Stimulated activated naive CD8-positive, alpha-beta T cell treated with anti-CD3 and anti-CD28 coated beads, Interleukin-15, Interleukin-2, amounts not matched to agents 100 ng/mL and 50 ng/mL, for 24 hours (primary cell): Measurements from ENCODE around the gene NF1.
"Not testable (repeated sequence)": the region's sequence is repeated elsewhere in the genome, so short reads cannot be mapped to it uniquely, and the experiment has no call there.

Experiments
- H3K27ac Mint-ChIP-seq: one replicate; pipeline ENCODE4 v1.8.0; 2021; ENCODE audit warnings: mild to moderate bottlenecking, mixed read lengths
- H3K27me3 Mint-ChIP-seq: one replicate; pipeline ENCODE4 v1.8.0; 2021; ENCODE audit warnings: mixed read lengths
- H3K36me3 Mint-ChIP-seq: one replicate; pipeline ENCODE4 v1.8.0; 2021; ENCODE audit warnings: low read depth, mixed read lengths
- H3K4me1 Mint-ChIP-seq: one replicate; pipeline ENCODE4 v1.8.0; 2021; ENCODE audit warnings: low read depth, mixed read lengths
- H3K4me3 Mint-ChIP-seq: one replicate; pipeline ENCODE4 v1.8.0; 2021; ENCODE audit warnings: mild to moderate bottlenecking, mixed read lengths
- H3K9me3 Mint-ChIP-seq: one replicate; pipeline ENCODE4 v1.8.0; 2021; ENCODE audit warnings: mixed read lengths

The NF1 gene

GRCh38 chr17:31094600-31095235 is at the start of gene NF1:
TSS of gene NF1 (plus strand) at chr17:31094977. CDS start at chr17:31095310, 333 bp downstream.
- Mint-ChIP-seq H3K4me3 (peak within 1 kb of the TSS; percentile 94), H3K27me3 (no peaks in the 10 kb centered on the region), H3K27ac (peak within 1 kb of the TSS; percentile 91), H3K4me1 (peaks cover 12% of the 10 kb centered on the region), H3K36me3 (no peaks in the 10 kb centered on the region), H3K9me3 (no peaks in the 10 kb centered on the region)

GRCh38 chr17:31046856-31047425 is 47.8 kb upstream of the NF1 start:
- H3K9me3 Mint-ChIP-seq, H3K36me3 Mint-ChIP-seq, H3K4me1 Mint-ChIP-seq, H3K27me3 Mint-ChIP-seq, H3K4me3 Mint-ChIP-seq, H3K27ac Mint-ChIP-seq: not testable (repeated sequence)

GRCh38 chr17:31048142-31048541 is 46.6 kb upstream of the NF1 start:
- no peaks in the 10 kb centered on the region for H3K9me3 Mint-ChIP-seq

GRCh38 chr17:31048780-31049179 is 46.0 kb upstream of the NF1 start:
- H3K4me3 Mint-ChIP-seq: no peak overlapping the region
- H3K27me3 Mint-ChIP-seq: no peaks in the 10 kb centered on the region
- H3K27ac Mint-ChIP-seq: no peak overlapping the region
- H3K36me3 Mint-ChIP-seq: no peaks in the 10 kb centered on the region
- peaks cover 11% of the 10 kb centered on the region for H3K4me1 Mint-ChIP-seq
- H3K9me3 Mint-ChIP-seq: no peaks in the 10 kb centered on the region

More at GRCh38 chr17:31048142-31048541, 46.6 kb upstream of the NF1 start:
- no peaks in the 10 kb centered on the region for H3K36me3 Mint-ChIP-seq
- H3K27me3 Mint-ChIP-seq: no peaks in the 10 kb centered on the region
- H3K27ac Mint-ChIP-seq: no peak overlapping the region
- H3K4me3 Mint-ChIP-seq: no peak overlapping the region
- H3K4me1 Mint-ChIP-seq: peaks cover 11% of the 10 kb centered on the region

GRCh38 chr17:31050948-31051347 is 43.8 kb upstream of the NF1 start:
- no peaks in the 10 kb centered on the region for H3K9me3 Mint-ChIP-seq
- no peak overlapping the region for H3K27ac Mint-ChIP-seq
- no peak overlapping the region for H3K4me3 Mint-ChIP-seq
- H3K27me3 Mint-ChIP-seq: no peaks in the 10 kb centered on the region
- peaks cover 11% of the 10 kb centered on the region for H3K4me1 Mint-ChIP-seq
- no peaks in the 10 kb centered on the region for H3K36me3 Mint-ChIP-seq

GRCh38 chr17:31051506-31051905 is 43.3 kb upstream of the NF1 start:
- Mint-ChIP-seq H3K27me3 (no peaks in the 10 kb centered on the region), H3K9me3 (no peaks in the 10 kb centered on the region), H3K4me1 (peaks cover 11% of the 10 kb centered on the region), H3K27ac (no peak overlapping the region), H3K4me3 (no peak overlapping the region), H3K36me3 (no peaks in the 10 kb centered on the region)

GRCh38 chr17:31052187-31052889 is 42.4 kb upstream of the NF1 start:
- H3K4me1 Mint-ChIP-seq: peaks cover 11% of the 10 kb centered on the region
- no peak overlapping the region for H3K4me3 Mint-ChIP-seq
- H3K36me3 Mint-ChIP-seq: no peaks in the 10 kb centered on the region
- no peak overlapping the region for H3K27ac Mint-ChIP-seq
- no peaks in the 10 kb centered on the region for H3K27me3 Mint-ChIP-seq
- H3K9me3 Mint-ChIP-seq: no peaks in the 10 kb centered on the region

- H3K9me3 Mint-ChIP-seq: no peaks in the 10 kb centered on the region
- no peaks in the 10 kb centered on the region for H3K27me3 Mint-ChIP-seq
- peaks cover 11% of the 10 kb centered on the region for H3K4me1 Mint-ChIP-seq
- H3K4me3 Mint-ChIP-seq: no peak overlapping the region
- H3K36me3 Mint-ChIP-seq: no peaks in the 10 kb centered on the region
- no peak overlapping the region for H3K27ac Mint-ChIP-seq
Measured at GRCh38 chr17:31053071-31053470, 41.7 kb upstream of the NF1 start.

GRCh38 chr17:31054761-31055160 is 40.0 kb upstream of the NF1 start:
- Mint-ChIP-seq H3K4me1 (peaks cover 11% of the 10 kb centered on the region), H3K27me3 (no peaks in the 10 kb centered on the region), H3K4me3 (no peak overlapping the region), H3K27ac (no peak overlapping the region), H3K36me3 (no peaks in the 10 kb centered on the region), H3K9me3 (no peaks in the 10 kb centered on the region)

GRCh38 chr17:31058976-31059375 is 35.8 kb upstream of the NF1 start:
- Mint-ChIP-seq H3K27ac (no peak overlapping the region), H3K27me3 (no peaks in the 10 kb centered on the region), H3K4me1 (no peaks in the 10 kb centered on the region), H3K36me3 (no peaks in the 10 kb centered on the region), H3K4me3 (no peak overlapping the region), H3K9me3 (no peaks in the 10 kb centered on the region)

GRCh38 chr17:31060791-31061550 is 33.8 kb upstream of the NF1 start:
- no peak overlapping the region for H3K4me3 Mint-ChIP-seq
- H3K27ac Mint-ChIP-seq: no peak overlapping the region
- H3K4me1 Mint-ChIP-seq: no peaks in the 10 kb centered on the region
- H3K36me3 Mint-ChIP-seq: no peaks in the 10 kb centered on the region
- H3K27me3 Mint-ChIP-seq: no peaks in the 10 kb centered on the region
- no peaks in the 10 kb centered on the region for H3K9me3 Mint-ChIP-seq

GRCh38 chr17:31061678-31062077 is 33.1 kb upstream of the NF1 start:
- Mint-ChIP-seq H3K9me3 (no peaks in the 10 kb centered on the region), H3K27ac (no peak overlapping the region), H3K4me1 (no peaks in the 10 kb centered on the region), H3K36me3 (no peaks in the 10 kb centered on the region), H3K4me3 (no peak overlapping the region), H3K27me3 (no peaks in the 10 kb centered on the region)

GRCh38 chr17:31062346-31062745 is 32.4 kb upstream of the NF1 start:
- no peak overlapping the region for H3K4me3 Mint-ChIP-seq
- H3K27me3 Mint-ChIP-seq: no peaks in the 10 kb centered on the region
- H3K27ac Mint-ChIP-seq: no peak overlapping the region
- no peaks in the 10 kb centered on the region for H3K4me1 Mint-ChIP-seq
- no peaks in the 10 kb centered on the region for H3K36me3 Mint-ChIP-seq
- no peaks in the 10 kb centered on the region for H3K9me3 Mint-ChIP-seq

GRCh38 chr17:31064707-31065106 is 30.1 kb upstream of the NF1 start:
- Mint-ChIP-seq H3K27ac (no peak overlapping the region), H3K4me1 (no peaks in the 10 kb centered on the region), H3K27me3 (peaks cover 5% of the 10 kb centered on the region), H3K4me3 (no peak overlapping the region), H3K36me3 (no peaks in the 10 kb centered on the region), H3K9me3 (no peaks in the 10 kb centered on the region)

GRCh38 chr17:31067691-31068184 is 27.0 kb upstream of the NF1 start:
- H3K9me3 Mint-ChIP-seq: no peaks in the 10 kb centered on the region
- H3K27ac Mint-ChIP-seq: no peak overlapping the region
- no peak overlapping the region for H3K4me3 Mint-ChIP-seq
- peaks cover 5% of the 10 kb centered on the region for H3K27me3 Mint-ChIP-seq
- H3K4me1 Mint-ChIP-seq: no peaks in the 10 kb centered on the region
- no peaks in the 10 kb centered on the region for H3K36me3 Mint-ChIP-seq
